ENCODE data around the gene GRID1. TPM values are rescaled to one million over a fixed set of nuclear protein-coding genes. Genes with fewer than 3 reads are reported as not detected.

Gene GRID1
- total RNA-seq: 1 to 10 TPM; 1.4 to 4.9 (median 2.0) TPM

DNA sequence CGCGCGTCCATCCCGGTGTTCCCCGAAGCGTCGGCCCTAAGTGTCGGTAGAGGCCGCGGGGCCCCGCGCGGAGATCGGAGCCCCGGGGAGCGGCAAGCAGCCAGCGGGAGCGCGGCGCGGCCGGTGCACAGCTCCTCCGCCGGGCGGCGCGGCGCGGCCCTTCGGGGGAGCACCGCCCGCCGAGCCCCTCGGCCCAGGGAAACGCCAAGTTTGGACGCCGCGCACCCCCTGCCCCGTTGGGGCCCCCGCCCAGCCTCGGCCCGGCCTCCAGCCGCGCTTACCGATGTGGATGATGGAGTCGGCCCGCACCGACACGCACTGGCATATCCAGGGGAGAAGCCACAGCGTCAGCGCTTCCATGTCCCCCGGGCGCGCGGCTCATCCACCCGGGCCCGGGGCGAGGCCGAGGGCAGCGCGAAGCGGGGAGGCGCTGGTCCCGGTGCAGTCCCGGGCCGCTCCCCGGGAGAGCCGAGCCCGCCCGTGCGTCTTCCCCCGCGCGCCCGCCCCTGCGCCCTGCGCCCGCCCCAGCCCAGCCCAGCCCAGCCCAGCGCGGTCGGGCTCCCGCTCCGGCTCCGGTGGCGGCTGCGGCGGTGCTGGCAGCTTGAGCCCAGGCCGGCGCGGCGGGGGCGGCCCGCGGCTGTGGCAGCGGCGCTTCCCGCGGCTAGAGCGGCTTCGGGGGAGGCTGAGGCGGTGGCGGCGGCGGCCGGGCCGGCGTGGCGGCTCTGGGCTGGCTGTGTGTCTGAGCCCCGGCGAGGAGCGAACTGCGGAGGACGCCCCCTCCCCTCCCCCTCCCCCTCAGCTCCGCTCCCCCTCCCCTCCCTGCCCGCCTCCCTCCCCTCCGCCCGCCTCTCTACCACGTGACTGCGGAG, at the start of gene GRID1:
TSS of gene GRID1 (minus strand) at position 763 of the 869 bp plus-strand sequence.
- peak in 1 of 2 donors; percentile 86 for DNase-seq (ENCODE audit: low spot score in 2 of 2)
- intact Hi-C loops (cut with DNase I; ENCODE audit: low total_unique reads): no loop called here
- 0 to 1% methylated on average over 11 to 17 of the region's 119 CpGs for WGBS, 2 donors

GRCh38 chr10:86415583-86415982, 49.0 kb upstream of the GRID1 start:
- no peak overlapping the region for H3K4me3 ChIP-seq (ENCODE audit: low read depth, poor library complexity, severe bottlenecking)
- 62% methylated on average over 5 of the region's 5 CpGs for WGBS, 2 donors
- no peak for DNase-seq (ENCODE audit: low spot score in 2 of 2)
- intact Hi-C loops (cut with DNase I; ENCODE audit: low total_unique reads): no loop called here
- TF ChIP-seq POLR2A (IDR thresholded peaks at IDR 0.05): no peak
- TF ChIP-seq, protein P1, sequence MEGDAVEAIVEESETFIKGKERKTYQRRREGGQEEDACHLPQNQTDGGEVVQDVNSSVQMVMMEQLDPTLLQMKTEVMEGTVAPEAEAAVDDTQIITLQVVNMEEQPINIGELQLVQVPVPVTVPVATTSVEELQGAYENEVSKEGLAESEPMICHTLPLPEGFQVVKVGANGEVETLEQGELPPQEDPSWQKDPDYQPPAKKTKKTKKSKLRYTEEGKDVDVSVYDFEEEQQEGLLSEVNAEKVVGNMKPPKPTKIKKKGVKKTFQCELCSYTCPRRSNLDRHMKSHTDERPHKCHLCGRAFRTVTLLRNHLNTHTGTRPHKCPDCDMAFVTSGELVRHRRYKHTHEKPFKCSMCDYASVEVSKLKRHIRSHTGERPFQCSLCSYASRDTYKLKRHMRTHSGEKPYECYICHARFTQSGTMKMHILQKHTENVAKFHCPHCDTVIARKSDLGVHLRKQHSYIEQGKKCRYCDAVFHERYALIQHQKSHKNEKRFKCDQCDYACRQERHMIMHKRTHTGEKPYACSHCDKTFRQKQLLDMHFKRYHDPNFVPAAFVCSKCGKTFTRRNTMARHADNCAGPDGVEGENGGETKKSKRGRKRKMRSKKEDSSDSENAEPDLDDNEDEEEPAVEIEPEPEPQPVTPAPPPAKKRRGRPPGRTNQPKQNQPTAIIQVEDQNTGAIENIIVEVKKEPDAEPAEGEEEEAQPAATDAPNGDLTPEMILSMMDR (IDR thresholded peaks at IDR 0.05): no peak

More for the DNA sequence above, at the start of gene GRID1:
- H3K4me3 ChIP-seq (ENCODE audit: low read depth, poor library complexity, severe bottlenecking): peak within 1 kb of the TSS; percentile 24
- TF ChIP-seq POLR2A (IDR thresholded peaks at IDR 0.05): no peak

- no peak for TF ChIP-seq POLR2A (IDR thresholded peaks at IDR 0.05)
- TF ChIP-seq, protein P1 (IDR thresholded peaks at IDR 0.05): no peak
- DNase-seq (ENCODE audit: low spot score in 2 of 2): no peak
- WGBS, 2 donors: 71 to 94% methylated on average over 3 of the region's 3 CpGs
- no peak overlapping the region for H3K4me3 ChIP-seq (ENCODE audit: low read depth, poor library complexity, severe bottlenecking)
- intact Hi-C loops (cut with DNase I; ENCODE audit: low total_unique reads): no loop called here
Observed at GRCh38 chr10:86415116-86415515, 48.5 kb upstream of the GRID1 start.

DNA sequence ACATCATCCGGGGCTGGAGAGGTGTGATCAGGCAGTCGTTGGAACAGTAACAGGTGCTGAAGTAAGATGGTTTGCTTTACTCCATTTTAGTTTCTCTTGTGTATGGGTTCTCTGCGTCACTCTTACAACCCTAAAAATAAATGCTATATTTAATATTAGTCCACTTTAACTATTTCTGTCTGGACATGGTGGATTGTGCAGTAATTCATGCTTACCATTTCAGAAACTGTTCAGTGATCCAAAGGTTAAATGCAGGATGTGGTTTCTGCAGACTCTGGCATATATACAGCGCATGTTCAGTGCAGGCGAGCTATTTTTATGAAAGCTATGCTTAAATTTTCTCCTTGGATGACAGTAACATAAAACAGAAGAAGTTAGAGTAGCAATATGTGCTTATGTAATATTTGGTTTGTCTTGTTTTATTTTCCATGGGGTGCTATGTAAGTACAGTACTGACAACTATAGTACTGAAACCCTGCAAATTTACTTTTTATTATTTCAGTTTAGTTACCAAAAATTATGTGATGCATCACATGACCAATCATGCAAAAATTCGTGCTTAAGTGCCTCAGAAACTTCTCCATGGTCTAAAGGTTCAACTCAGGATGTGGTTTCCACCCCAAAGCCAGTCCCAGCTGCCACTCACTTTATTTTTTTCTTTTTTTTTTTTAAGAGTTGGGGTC, 46.6 kb upstream of the GRID1 start:
- intact Hi-C loops (cut with DNase I; ENCODE audit: low total_unique reads): no loop called here
- WGBS, 2 donors: 38 to 48% methylated on average over 6 of the region's 6 CpGs
- TF ChIP-seq POLR2A (IDR thresholded peaks at IDR 0.05): no peak
- TF ChIP-seq, protein P1 (IDR thresholded peaks at IDR 0.05): no peak
- no peak for DNase-seq (ENCODE audit: low spot score in 2 of 2)
- H3K4me3 ChIP-seq (ENCODE audit: low read depth, poor library complexity, severe bottlenecking): no peak overlapping the region

- WGBS, 2 donors: 76 to 87% methylated on average over 6 of the region's 6 CpGs
- TF ChIP-seq POLR2A (IDR thresholded peaks at IDR 0.05): no peak
- TF ChIP-seq, protein P1 (IDR thresholded peaks at IDR 0.05): no peak
- intact Hi-C loops (cut with DNase I; ENCODE audit: low total_unique reads): no loop called here
- no peak for DNase-seq (ENCODE audit: low spot score in 2 of 2)
- no peak overlapping the region for H3K4me3 ChIP-seq (ENCODE audit: low read depth, poor library complexity, severe bottlenecking)
Observed at GRCh38 chr10:86411852-86412560, 45.4 kb upstream of the GRID1 start.

Data from lower leg skin (tissue), 4 donors.